ENCODE results near the gene CERK.

GRCh38 chr22:46755525-46755924, 17.5 kb upstream of the CERK start:
- TF ChIP-seq POLR2AphosphoS5 (IDR thresholded peaks at IDR 0.05) (no peak), POLR2A (IDR thresholded peaks at IDR 0.05) (no peak)
- TF ChIP-seq, protein P1, sequence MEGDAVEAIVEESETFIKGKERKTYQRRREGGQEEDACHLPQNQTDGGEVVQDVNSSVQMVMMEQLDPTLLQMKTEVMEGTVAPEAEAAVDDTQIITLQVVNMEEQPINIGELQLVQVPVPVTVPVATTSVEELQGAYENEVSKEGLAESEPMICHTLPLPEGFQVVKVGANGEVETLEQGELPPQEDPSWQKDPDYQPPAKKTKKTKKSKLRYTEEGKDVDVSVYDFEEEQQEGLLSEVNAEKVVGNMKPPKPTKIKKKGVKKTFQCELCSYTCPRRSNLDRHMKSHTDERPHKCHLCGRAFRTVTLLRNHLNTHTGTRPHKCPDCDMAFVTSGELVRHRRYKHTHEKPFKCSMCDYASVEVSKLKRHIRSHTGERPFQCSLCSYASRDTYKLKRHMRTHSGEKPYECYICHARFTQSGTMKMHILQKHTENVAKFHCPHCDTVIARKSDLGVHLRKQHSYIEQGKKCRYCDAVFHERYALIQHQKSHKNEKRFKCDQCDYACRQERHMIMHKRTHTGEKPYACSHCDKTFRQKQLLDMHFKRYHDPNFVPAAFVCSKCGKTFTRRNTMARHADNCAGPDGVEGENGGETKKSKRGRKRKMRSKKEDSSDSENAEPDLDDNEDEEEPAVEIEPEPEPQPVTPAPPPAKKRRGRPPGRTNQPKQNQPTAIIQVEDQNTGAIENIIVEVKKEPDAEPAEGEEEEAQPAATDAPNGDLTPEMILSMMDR (IDR thresholded peaks at IDR 0.05 in 8 of 11, conservative IDR thresholded peaks at IDR 0.05 in 3 of 11) = no peak

All from spleen (tissue), 7 donors.